ENCODE data around the gene SPATA13. TPM values are rescaled to one million over a fixed set of nuclear protein-coding genes. Genes with fewer than 3 reads are reported as not detected.
A peak's percentile ranks its signal among the peaks of the same experiment; 100 is the strongest.

The SPATA13 gene
- polyA plus RNA-seq, 1 experiment, result 12.0 TPM

GRCh38 chr13:24217601-24218281 is 57.2 kb downstream of the SPATA13 start:
- Histone ChIP-seq H3K9me3 (ENCODE audit: control insufficient read depth, insufficient read depth, low read length) (no peaks in the 10 kb centered on the region), H3K27me3 (ENCODE audit: control insufficient read depth, insufficient read depth, low read length) (no peaks in the 10 kb centered on the region), H3K4me3 (ENCODE audit: low read depth, low read length) (no peak overlapping the region), H3K27ac (ENCODE audit: low read depth, low read length) (no peak overlapping the region)
- ChIA-PET POLR2A (no interaction called here), CTCF (interaction anchor here (0.6 to 4.0 kb wide), 9 partner anchors 11 to 382 kb away, joined by 3 to 94 read pairs (median 5); no protein-coding TSS in a partner anchor)
- DNase-seq (ENCODE audit: low read depth, low spot score), result no peak
- no peak for TF ChIP-seq CTCF (IDR thresholded peaks at IDR 0.05; ENCODE audit: low read depth, low read length)

DNA sequence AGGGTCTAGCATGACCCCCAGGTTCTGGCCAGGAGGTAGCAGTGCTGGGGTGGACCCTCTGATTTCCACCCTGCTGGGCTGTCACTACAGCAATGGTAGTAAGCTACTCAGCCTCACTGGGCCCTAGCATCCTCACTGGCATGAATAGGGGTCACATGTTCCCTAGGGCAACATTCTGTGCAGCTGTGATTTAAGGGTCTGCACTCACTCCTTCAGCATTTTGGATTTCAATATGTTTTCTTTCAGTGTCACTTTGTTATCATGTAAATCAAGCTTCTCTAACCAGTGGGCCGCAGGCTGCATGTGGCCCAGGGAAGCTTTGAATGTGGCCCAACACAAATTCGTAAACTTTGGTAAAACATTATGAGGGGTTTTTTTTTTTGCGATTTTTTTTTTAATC is 57.8 kb downstream of the SPATA13 start:
- Histone ChIP-seq H3K27ac (ENCODE audit: low read depth, low read length) (no peak overlapping the region), H3K27me3 (ENCODE audit: control insufficient read depth, insufficient read depth, low read length) (no peaks in the 10 kb centered on the region), H3K9me3 (ENCODE audit: control insufficient read depth, insufficient read depth, low read length) (no peaks in the 10 kb centered on the region), H3K4me3 (ENCODE audit: low read depth, low read length) (no peak overlapping the region)
- ChIA-PET CTCF (interaction anchor here (0.6 to 4.0 kb wide), 13 partner anchors 10 to 382 kb away, joined by 3 to 94 read pairs (median 5); no protein-coding TSS in a partner anchor), POLR2A (interaction anchor here (1.2 kb wide), 1 partner anchor 58 kb away, joined by 8 read pairs; the partner anchor contains the start of gene SPATA13)
- DNase-seq (ENCODE audit: low read depth, low spot score), result no peak
- no peak for TF ChIP-seq CTCF (IDR thresholded peaks at IDR 0.05; ENCODE audit: low read depth, low read length)

DNA sequence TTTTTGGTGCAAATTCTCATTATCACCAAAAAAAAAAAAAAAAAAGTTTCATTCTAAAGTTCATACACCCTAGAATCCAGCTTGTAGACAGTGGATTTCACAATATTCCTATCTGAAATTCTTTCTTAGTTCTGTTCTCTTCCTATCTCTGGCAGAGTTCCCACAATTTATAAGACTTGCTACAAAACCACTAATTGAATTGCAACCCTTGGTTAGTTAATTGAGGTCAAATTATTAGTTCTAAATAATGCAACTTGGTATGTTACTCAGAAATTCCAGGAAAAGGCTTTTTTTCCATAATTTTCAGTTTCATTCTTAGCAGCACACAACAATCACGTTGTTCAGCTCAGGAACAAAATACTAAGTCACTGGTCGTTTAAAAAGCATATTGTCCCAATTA is 58.5 kb downstream of the SPATA13 start:
- ChIA-PET CTCF (interaction anchor here (0.5 to 4.0 kb wide), 24 partner anchors 10 to 297 kb away, joined by 3 to 94 read pairs (median 4); no protein-coding TSS in a partner anchor), POLR2A (interaction anchor here (1.2 kb wide), 1 partner anchor 58 kb away, joined by 8 read pairs; the partner anchor contains the start of gene SPATA13)
- no peak for TF ChIP-seq CTCF (IDR thresholded peaks at IDR 0.05; ENCODE audit: low read depth, low read length)
- Histone ChIP-seq H3K4me3 (ENCODE audit: low read depth, low read length) (no peak overlapping the region), H3K27me3 (ENCODE audit: control insufficient read depth, insufficient read depth, low read length) (no peaks in the 10 kb centered on the region), H3K9me3 (ENCODE audit: control insufficient read depth, insufficient read depth, low read length) (no peaks in the 10 kb centered on the region), H3K27ac (ENCODE audit: low read depth, low read length) (no peak overlapping the region)
- DNase-seq (ENCODE audit: low read depth, low spot score), result no peak

DNA sequence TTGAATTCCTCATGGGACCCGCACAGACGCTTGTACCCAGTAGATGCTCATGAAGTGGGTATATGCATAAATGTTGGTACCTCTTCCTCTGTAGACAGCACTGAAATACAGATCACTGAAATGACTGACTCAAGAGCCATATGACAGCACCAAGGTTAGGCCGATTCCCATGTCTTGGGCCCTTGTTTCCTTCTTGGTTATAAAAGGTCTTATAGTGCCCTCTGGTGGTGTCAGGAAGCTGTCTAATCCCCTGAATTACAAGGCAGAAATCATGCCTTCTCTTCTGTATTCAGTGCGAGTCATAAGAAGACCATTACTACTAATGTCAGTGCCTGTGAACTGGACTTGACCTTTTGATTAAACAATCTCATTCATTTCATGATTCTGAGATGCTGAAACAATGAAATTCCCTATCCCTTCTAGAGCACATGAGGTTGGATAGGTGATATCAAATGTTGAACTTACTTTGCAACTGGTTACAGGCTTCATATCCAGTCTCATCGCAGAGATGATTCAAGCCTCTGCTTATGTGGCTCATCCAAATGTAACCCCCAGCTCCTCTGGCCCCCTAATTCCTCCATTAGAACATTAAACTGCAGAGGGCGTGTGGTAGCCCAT is 59.7 kb downstream of the SPATA13 start:
- ChIA-PET POLR2A (no interaction called here), CTCF (interaction anchor here (0.7 to 4.0 kb wide), 15 partner anchors 9 to 298 kb away, joined by 3 to 94 read pairs (median 5); partner anchors contain the start of gene SPATA13)
- Histone ChIP-seq H3K4me3 (ENCODE audit: low read depth, low read length) (no peak overlapping the region), H3K27ac (ENCODE audit: low read depth, low read length) (no peak overlapping the region), H3K9me3 (ENCODE audit: control insufficient read depth, insufficient read depth, low read length) (no peaks in the 10 kb centered on the region; the same call in 1 of the 2 replicates), H3K27me3 (ENCODE audit: control insufficient read depth, insufficient read depth, low read length) (no peaks in the 10 kb centered on the region)
- DNase-seq (ENCODE audit: low read depth, low spot score), result peak; percentile 61
- TF ChIP-seq CTCF (IDR thresholded peaks at IDR 0.05; ENCODE audit: low read depth, low read length), result peak; percentile 73

- no peak for DNase-seq (ENCODE audit: low read depth, low spot score)
- no peak for TF ChIP-seq CTCF (IDR thresholded peaks at IDR 0.05; ENCODE audit: low read depth, low read length)
- Histone ChIP-seq H3K27ac (ENCODE audit: low read depth, low read length) (no peak overlapping the region), H3K9me3 (ENCODE audit: control insufficient read depth, insufficient read depth, low read length) (no peaks in the 10 kb centered on the region; the same call in 1 of the 2 replicates), H3K27me3 (ENCODE audit: control insufficient read depth, insufficient read depth, low read length) (no peaks in the 10 kb centered on the region), H3K4me3 (ENCODE audit: low read depth, low read length) (no peak overlapping the region)
- ChIA-PET POLR2A (no interaction called here), CTCF (interaction anchor here (0.9 to 4.0 kb wide), 5 partner anchors 8 to 206 kb away, joined by 3 to 94 read pairs (median 31); partner anchors contain the start of gene SPATA13)
Measured at GRCh38 chr13:24221007-24221406, 60.5 kb downstream of the SPATA13 start.

Data from AG04450 (cell line).